DMS114 treated with DMSO at 0.1 percent for 48 hours (cell line): ENCODE results near the gene SPAG7.

Source experiments
- DNase-seq: peaks from one replicate; lab custom pipeline; 2025; ENCODE audit not compliant: unreplicated experiment; lab: John Stamatoyannopoulos, UW

The SPAG7 gene

GRCh38 chr17:4978726-4979125 lies 11.1 kb upstream of the SPAG7 start:
- no peak for DNase-seq

DNA sequence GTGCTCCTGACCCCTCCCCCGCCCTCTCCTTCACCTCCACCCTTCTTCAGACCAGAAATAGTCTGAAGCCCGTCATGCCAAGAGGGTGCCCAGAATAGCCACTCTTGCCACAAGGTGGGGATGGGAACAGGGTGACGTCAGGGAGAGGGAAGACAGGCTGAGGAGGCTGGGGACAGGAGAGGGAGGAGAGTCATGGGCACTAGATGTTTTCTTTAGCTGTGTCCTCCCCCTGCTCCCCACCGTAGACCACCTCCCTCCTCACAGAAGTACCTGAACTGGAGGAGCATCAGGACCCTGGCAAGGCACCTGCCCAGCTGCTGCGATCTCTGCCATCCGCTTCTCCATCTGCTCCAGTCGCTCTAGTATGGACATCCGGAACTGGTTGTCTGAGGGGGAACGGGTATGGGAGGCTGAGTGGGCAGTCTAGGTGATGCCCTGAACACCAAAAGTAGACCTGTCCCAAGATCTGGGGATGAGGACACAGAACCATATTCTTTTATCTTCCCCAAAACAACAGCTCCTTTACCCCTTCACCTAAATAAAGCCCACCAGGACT lies 6.6 kb upstream of the SPAG7 start:
- DNase-seq = no peak

GRCh38 chr17:4973256-4974114 lies 5.9 kb upstream of the SPAG7 start:
- no peak for DNase-seq

DNA sequence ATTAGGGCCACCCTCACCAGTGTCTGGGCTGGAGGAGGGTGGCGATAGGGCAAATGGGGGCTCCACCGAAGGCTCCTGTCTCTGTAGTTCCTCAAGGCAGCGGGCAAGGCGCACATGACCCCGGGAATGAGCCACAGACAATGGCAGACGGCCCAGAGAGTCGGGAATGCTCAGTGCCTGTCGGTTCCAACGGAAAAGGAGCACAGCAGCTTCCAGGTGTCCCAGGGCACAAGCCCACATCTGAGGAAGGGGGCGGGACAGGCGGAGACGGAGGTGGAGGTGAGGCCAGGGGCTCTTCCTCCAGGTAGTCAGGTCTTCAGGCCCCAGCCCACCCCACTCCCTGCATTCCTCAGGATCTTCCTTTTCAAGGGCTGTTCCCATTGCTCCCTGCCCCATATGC lies 5.1 kb upstream of the SPAG7 start:
- DNase-seq = no peak

- DNase-seq = no peak
These were observed 4.7 kb upstream of the SPAG7 start for GRCh38 chr17:4972322-4972721.

- no peak for DNase-seq
These were observed 4.2 kb upstream of the SPAG7 start for GRCh38 chr17:4971826-4972225.

DNA sequence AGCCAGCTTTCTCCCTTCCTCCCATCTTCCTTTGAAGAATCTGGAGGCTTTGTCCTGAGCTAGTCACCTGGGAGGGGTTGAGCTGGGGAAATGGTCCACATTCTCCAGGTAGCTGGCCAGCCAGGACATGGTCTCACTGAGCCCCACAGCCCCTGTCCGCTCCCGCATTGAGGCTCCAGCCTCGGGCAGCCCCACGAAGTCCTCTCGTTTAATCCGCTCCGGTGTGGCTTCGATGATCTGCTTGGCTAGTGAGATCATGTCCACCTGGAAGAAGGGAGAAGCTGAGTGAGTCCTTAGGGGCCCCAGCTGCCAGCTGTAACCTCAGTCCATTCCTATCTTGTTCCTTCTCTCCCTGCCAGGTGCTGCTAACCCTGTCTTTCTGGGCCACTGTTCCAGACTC lies 2.7 kb upstream of the SPAG7 start:
- DNase-seq = no peak

DNA sequence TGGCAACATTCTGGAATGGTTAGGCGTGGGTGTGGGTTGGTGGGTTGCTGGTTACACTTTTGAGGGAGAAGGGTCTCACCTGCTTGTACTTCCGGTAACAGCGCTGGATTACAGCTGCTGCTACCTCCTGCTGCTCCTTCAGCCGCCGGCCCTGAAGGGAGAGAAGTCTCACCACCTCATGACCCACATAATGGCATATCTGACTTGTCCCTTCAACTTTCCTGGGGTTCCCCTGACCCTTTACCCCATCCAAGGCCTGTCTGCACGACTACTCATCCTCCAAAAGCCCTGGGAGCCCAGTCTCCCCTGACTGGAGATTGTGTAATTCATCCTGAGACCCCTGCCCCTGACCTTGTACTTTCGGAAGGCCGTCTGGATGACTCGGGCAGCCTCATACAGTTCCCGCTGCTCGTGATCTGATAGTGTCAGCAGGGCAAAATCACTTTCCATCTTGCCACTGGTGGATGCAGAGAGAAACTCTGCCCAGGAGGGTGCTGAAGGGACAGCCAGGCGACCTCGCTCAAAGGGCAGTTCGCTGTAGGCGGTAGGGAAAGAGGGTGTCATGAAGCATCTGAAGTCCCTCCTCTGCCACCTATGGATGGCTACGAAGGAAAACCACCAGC lies 2.0 kb upstream of the SPAG7 start:
- no peak for DNase-seq

- DNase-seq = no peak
These were observed 1.5 kb upstream of the SPAG7 start for GRCh38 chr17:4969047-4969550.

DNA sequence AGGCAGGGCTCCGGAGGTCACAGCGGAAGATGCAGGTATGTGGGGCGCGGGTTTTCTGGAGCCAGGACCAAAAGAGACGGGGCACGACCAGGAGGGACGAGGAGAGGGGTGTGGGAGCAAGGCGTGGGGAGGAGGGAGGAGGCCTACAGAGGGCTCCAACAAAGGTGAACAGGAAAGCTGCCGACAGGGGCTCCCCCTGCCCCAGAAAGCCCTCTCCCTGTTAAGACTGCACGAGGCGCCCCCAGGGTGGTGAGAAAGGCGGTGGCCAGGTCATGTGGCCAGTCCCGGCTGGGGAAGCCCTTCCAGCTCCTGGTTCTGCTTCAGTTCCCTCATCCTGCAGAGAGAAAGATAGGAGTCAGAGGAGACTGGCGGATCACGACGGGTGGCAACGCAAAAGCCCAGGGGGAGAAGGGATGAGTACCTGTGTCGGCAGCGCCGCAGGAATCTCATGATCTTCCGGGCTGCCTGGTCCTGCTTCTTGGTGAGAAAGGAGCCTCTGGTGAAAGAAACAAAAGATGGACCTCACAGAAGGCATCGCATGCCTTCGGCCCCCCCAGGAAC lies 949 bp upstream of the SPAG7 start:
- DNase-seq = no peak

DNA sequence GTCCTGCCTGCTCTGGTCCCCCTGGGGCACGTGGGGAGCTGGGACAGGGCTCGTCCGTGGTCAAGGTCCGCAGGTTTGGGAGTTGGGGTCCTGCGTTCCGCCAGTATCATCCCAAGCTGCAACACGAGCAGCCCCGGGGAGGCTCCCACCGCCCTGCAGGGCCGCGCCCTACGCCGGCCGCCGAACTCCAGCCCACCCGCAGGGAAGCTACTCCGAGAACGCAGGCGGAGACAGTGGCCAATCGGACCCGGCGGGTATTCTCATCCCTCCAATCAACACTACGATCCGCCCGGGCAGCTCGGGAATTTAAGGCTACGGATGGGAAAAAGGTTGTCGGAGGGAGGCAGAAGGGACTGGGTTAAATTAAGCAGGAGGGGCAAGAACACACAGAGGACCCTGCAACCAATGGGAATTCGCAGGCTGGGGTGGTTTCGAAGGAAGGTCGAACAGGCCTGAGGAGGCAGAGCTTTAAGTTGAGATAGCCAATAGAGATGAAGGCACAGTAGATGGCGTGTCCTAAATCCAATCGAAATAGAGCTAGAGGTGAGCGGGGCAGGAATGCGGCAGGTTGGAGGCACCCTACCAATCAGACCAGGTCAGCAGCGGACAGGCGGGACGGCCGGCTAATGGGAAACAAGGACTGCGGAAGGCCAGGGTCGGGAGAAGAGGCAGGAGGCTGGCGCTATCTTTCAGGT lies 626 bp downstream of the SPAG7 start:
- DNase-seq = peak; percentile 87

GRCh38 chr17:4965311-4965986 lies 2.2 kb downstream of the SPAG7 start:
- no peak for DNase-seq

DNA sequence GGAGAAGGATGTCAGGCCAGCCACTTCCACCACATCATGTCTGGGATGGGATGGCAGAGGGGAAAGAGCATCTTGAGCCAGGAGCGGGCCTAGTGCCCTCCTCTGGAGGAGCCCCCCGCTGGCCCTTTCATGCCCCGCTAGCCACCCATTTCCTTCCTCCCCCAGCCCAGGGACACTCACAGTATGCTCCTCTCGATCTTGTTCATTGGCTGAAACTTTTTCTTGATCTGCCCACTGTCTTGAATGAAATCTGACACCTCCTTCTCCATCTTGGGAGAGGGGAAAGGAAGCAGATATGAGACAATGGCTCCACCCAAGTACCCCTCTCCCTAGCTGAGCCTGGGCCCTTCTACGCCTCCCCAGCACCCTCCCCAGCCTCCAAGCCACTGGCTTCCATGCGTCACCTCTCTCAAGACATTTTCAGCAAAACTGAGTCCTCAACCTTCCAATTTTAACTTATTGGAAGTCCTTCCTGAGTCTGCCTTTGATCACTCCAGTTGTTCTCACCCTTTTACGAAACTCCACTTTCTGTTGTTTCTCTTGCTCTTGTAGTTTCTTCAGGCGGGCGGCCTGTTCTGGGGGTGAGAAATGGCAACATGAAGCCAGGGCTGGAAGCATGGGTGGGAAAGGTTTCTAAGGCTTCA lies 7.2 kb downstream of the SPAG7 start:
- DNase-seq = no peak

GRCh38 chr17:4959261-4959965 lies 8.2 kb downstream of the SPAG7 start:
- DNase-seq = no peak

DNA sequence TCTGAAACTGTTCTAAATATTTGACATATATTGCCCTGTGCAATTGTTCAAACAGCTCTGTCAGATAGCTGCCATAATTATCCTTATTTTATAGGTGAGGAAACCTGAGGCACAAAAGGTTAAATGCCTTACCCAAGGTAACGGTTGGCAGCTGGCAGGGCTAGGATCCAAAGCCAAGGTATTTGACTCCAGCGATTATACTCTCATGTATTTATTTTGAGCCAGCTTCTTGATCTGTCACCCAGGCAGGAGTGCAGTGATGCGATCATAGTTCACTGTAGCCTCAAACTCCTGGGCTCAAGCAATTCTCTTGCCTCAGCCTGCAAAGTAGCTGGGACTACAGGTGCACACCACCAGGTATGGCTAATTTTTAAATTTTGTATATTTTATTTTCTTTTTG lies 9.5 kb downstream of the SPAG7 start:
- no peak for DNase-seq

- no peak for DNase-seq
These were observed 11.0 kb downstream of the SPAG7 start for GRCh38 chr17:4956493-4957061.

DNA sequence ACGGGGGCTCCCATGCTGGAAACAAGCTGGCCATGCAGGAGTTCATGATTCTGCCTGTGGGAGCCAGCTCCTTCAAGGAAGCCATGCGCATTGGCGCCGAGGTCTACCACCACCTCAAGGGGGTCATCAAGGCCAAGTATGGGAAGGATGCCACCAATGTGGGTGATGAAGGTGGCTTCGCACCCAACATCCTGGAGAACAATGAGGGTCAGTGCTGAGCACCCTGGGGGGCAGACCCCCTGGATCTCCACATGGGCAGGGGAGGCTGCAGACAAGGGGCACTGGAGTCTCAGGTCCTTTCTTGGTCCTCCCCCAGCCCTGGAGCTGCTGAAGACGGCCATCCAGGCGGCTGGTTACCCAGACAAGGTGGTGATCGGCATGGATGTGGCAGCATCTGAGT lies 12.5 kb downstream of the SPAG7 start:
- no peak for DNase-seq

DNA sequence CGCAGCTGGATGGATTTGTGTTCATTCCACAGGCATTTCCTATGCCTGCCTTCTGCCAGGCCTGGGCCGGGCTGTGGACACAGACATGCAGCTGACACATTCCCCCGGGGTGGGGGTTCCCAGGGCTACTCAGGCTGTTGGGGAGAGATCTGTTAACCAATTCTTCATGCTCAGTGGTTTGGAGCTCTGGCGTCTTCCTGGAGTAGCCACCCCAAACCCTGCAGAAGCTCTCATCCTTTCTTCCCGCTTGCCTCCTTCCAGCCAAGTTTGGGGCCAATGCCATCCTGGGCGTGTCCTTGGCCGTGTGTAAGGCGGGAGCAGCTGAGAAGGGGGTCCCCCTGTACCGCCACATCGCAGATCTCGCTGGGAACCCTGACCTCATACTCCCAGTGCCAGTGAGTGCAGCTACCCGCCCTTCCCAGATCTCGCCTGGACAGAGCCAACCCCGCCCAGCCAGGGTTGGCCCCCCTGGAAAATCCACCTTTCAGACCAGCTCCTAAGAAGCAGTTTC lies 14.1 kb downstream of the SPAG7 start:
- no peak for DNase-seq

- DNase-seq = no peak
These were observed 16.1 kb downstream of the SPAG7 start for GRCh38 chr17:4951486-4951885.
